ENCODE measurements around the gene ENTPD2. TPM values are rescaled to one million over a fixed set of nuclear protein-coding genes. Genes with fewer than 3 reads are reported as not detected.

The ENTPD2 gene
- total and polyA plus RNA-seq, 10 of the 15 experiments (the other 5 are each of a cell fraction or from before 2014, with no cell fraction given): 0.15 to 1.8 (median 0.65) TPM; not detected in 2

- Histone ChIP-seq H3K9me3 (replicated peaks; ENCODE audit: control insufficient read depth, insufficient read depth, low read length) (no peaks in the 10 kb centered on the region), H3K36me3 (ENCODE audit: control insufficient read depth in 2 of 2, insufficient read depth in 2 of 2, low read length in 1 of 2) (peaks cover 0 to 5% of the 10 kb centered on the region in 2 experiments; a peak in 3 of 4 replicates), H3K4me2 (ENCODE audit: control insufficient read depth, insufficient read depth) (peak overlapping the region; percentile 30; the same call in 1 of the 2 replicates), H3K9ac (ENCODE audit: control insufficient read depth, insufficient read depth, low read length) (no peak overlapping the region), H3K27me3 (replicated peaks in 1 of 2; ENCODE audit: control insufficient read depth in 2 of 2, insufficient read depth in 2 of 2, low read length in 1 of 2) (no peaks in the 10 kb centered on the region), H3K4me1 (ENCODE audit: control insufficient read depth, insufficient read depth, low read length) (peaks cover 36% of the 10 kb centered on the region), H4K20me1 (ENCODE audit: control insufficient read depth, insufficient read depth) (no peaks in the 10 kb centered on the region; the same call in 1 of the 2 replicates), H3K79me2 (ENCODE audit: control insufficient read depth, insufficient read depth, low read length) (peaks cover 8% of the 10 kb centered on the region), H3K4me3 (no peak overlapping the region), H2AFZ (ENCODE audit: control insufficient read depth, low read depth, low read length) (no peak overlapping the region), H3K27ac (ENCODE audit: control insufficient read depth, insufficient read depth) (no peak overlapping the region)
- ChIA-PET CTCF (no interaction called here), POLR2A (no interaction called here), RAD21 (ENCODE audit: unreplicated experiment) (interaction anchor here (0.6 kb wide), 1 partner anchor 12 kb away, joined by 3 read pairs; no protein-coding TSS in a partner anchor), SMC1A (ENCODE audit: uncharacterized antibody, unreplicated experiment) (no interaction called here)
- no peak for DNase-seq (ENCODE audit: low read depth, low spot score)
- no TSS peak for BruUV-seq (replicated peaks)
- TF ChIP-seq CHD1 (IDR thresholded peaks at IDR 0.05; ENCODE audit: low read depth, low read length) (no peak), SUZ12 (IDR thresholded peaks at IDR 0.05; ENCODE audit: unreplicated experiment) (no peak), CHD2 (IDR thresholded peaks at IDR 0.05; ENCODE audit: borderline replicate concordance, low read depth, low read length) (no peak)
- TF ChIP-seq, protein P1, sequence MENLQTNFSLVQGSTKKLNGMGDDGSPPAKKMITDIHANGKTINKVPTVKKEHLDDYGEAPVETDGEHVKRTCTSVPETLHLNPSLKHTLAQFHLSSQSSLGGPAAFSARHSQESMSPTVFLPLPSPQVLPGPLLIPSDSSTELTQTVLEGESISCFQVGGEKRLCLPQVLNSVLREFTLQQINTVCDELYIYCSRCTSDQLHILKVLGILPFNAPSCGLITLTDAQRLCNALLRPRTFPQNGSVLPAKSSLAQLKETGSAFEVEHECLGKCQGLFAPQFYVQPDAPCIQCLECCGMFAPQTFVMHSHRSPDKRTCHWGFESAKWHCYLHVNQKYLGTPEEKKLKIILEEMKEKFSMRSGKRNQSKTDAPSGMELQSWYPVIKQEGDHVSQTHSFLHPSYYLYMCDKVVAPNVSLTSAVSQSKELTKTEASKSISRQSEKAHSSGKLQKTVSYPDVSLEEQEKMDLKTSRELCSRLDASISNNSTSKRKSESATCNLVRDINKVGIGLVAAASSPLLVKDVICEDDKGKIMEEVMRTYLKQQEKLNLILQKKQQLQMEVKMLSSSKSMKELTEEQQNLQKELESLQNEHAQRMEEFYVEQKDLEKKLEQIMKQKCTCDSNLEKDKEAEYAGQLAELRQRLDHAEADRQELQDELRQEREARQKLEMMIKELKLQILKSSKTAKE (IDR thresholded peaks at IDR 0.05; ENCODE audit: low read depth, poor library complexity, severe bottlenecking): no peak
- intact Hi-C loops (cut with micrococcal nuclease; ENCODE audit: unreplicated experiment): no loop called here
- ATAC-seq: no peak
- in situ Hi-C loops (cut with MboI): no loop called here
- FAIRE-seq: no peak
- 92% methylated on average over 13 of the region's 13 CpGs for WGBS (ENCODE audit: insufficient coverage, insufficient replicate concordance, low lambda C conversion rate, missing lambda C conversion rate)
Measured at GRCh38 chr9:137079401-137079787, 25.5 kb upstream of the ENTPD2 start.
